OCI-M1 (cell line): ENCODE results near the gene ABO.
"Not testable (repeated sequence)": the region's sequence is repeated elsewhere in the genome, so short reads cannot be mapped to it uniquely, and the experiment has no call there.

Experiments used
- DNase-seq: peaks from one replicate; lab custom pipeline; 2025; lab: John Stamatoyannopoulos, UW

The ABO gene

DNA sequence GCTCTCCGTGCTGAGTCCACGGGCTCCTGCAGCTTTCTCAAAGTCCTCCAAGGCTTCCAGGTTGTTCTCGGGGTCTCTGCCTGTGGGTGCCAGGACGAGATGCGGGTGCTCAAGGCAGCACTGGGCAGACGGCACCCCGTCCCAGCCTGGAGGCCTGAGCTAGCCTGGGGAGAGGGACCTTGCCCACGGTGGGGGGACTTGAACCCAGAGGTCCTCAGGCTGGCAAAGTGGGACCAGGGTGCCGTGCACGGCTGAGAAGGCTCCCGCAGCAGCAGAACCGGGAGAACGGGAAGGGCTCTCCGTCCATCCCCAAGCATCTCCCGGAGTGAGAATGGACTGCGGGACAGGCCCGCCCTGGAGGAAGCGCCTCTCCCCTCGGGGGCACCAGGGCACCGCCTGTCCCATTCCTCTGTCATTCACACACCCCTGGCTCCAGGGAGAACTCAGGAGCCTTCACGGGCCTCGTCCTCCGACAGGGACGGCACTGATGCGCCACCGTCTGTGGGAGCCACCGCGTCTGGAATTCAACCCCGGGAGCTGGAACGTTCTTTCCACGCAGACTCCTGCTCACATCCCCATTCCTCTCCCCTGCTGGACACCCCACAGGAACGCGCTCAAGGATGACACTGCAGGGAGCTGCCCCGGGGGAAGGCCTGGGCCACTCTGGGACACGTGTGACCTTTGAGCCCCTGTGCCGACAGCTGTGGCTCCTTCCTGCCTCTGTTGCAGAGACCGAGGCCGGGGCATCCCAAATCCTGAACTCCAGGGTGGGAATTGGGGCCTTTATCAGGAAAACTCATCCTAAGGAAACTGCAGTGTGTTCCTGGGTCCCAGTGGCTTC is 49.6 kb downstream of the ABO start:
- no peak for DNase-seq

DNA sequence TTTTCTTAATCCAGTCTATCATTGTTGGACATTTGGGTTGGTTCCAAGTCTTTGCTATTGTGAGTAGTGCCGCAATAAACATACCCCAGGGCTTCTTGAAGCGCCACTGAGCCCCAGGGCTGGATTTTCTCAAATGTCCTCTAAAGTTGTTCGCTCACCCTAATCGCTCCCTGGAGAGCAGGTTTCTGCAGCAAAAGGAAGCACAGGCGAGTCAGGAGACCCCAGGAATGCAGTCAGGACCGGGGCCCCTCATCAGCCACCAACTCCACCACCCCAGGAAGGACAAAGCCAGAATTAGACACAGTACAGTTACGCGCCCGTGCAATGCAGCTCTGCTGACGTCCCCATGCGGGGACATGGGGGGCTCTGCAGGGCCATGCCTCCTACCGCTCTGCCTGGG is 50.2 kb downstream of the ABO start:
- no peak for DNase-seq

DNA sequence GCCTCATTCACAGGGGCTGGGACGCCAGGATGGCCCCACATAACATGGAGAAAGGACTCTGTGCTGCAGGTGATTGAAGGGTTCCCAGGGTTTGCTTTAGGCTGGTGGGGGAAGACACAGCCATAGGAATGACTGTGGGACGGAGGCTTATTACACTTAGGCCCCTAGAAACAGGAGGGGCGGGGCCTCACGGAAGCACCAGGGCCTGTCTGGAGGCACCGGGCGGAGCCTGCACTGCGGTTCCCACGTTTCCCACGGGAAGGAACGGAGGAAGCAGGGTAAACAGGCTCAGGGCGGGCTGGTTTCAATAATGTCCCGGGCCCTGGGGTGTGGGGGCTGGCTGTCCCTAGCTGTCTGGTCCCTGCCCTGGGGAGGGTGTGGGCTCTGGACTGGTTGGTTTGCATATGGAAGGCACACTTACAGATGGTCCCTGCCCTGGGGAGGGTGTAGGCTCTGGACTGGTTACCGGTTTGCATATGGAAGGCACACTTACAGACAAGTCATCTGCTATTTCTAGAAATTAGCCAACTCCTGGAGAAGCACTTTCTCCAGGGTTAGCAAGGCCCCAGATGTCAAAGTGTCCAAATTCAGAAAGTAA is 51.7 kb downstream of the ABO start:
- not testable (repeated sequence) for DNase-seq

DNA sequence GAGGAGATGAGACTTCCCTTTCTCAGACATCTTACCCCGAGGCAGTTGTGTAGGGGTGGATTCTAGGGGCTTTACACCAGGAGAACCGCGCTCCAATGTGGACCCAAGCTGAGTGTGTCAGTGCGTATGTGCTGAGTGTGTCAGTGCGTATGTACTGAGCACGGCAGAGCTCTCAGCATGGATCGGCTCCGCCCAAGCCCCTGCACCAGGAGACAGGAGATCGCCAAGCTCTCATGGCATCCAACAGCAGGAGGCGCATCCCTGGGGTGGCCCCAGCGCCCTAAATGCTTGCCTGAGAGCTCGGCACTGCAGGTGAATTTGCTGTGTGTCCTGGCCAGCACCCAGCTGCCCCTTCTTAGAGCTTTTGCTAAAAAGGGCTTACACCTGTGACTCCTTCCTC is 53.0 kb downstream of the ABO start:
- not testable (repeated sequence) for DNase-seq

DNA sequence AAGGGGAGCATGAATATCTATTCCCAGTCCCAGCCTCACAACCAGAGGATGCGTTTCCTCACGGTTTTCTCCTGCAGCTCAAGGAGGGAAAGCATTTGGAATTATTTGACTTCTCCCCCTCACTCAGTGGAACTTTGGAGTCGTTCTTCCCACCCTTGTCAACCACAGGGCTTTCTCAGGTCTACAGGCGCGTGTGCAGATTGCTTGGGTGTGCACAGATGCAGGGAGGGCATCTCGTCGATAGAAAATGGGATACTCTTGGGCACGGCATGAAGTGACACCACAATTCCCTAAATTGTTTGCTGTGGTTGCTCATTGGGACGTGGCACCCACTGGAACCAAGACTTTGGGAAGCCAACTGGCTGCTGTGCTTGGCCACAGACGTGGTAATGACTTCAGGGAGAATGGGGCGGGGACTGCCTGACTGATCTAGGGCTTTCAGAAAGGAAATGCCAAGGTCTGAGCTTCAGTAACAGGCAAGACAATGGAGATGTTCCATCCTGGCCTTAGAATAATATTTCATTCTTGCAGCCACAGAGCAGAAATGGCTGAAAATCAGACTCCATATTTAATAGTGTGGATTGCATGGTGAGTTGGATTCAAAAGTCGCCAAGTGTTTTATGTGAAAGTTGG is 53.7 kb downstream of the ABO start:
- DNase-seq: no peak

DNA sequence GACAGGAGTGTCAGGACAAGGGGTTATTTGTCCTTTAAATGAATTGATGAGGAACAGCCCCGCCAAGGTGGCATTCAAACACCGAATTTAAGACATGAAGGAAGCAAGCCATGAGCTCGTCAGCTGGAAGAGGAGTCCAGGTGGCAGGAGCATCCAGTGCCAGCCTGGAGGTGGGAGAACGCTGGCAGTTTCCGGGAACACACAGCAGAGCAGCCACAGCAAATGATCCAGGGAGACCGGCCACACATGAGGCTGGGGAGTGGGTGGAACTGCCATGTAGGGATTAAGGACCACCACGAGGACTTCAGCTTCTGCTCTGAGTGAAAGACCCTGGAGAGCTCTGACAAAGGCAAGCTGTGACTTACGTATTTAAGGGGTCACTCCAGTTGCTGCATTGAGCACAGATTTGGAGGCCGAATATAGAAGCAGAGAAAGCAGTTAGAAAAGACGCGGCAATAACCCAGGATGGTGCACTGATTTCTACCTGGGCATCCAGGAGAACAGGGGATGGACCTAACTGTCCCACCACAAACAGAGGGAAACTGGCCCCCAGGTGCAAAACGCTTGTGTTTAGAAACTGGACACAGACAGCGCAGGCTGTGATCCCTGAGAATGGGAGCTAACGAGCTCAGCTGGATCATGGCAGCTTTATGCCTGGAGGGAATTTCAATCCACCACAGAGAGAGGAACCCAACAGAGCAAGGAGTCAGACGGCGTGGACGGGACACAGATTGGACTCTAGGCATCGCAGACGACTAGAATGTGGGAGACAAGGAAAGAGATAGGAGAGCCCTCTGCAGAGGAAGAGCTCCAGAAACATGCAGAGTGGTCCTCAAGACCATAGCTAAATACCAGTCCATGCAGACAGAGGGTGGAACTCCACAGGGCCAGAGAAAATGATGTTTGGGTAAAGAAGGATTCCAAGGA is 56.7 kb downstream of the ABO start:
- DNase-seq: not testable (repeated sequence)

DNA sequence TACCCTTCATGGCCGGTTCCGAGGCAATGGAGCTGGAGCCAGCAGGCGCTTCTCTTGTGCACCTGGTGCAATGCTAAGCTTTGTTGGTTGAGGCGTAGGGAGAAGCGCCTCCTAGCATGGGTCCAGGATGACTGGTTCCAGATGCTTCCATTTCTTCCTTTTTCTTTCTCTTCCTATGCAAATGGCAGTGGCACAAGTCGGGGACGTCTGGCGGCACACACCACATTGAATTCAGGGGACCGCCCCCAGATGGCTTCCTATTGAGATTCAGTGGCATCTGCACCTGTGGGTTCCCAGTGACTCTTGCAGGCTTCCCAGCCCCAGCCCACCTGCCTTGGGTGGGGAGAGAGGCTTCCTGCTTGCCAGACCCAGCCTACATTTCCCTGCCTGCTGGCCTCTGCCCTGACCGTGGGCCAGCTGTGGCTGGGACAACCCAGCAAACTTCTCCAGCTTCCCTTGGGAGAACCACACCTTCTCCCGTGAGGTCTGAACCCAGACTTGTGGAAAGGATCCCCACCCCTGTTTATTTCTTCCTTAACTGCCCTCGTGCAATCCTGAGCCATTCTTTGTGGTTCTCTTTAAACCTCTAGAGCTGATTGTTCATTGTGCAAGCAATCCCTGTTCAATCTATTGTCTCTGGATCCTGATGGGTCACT is 57.5 kb downstream of the ABO start:
- DNase-seq: not testable (repeated sequence)

DNA sequence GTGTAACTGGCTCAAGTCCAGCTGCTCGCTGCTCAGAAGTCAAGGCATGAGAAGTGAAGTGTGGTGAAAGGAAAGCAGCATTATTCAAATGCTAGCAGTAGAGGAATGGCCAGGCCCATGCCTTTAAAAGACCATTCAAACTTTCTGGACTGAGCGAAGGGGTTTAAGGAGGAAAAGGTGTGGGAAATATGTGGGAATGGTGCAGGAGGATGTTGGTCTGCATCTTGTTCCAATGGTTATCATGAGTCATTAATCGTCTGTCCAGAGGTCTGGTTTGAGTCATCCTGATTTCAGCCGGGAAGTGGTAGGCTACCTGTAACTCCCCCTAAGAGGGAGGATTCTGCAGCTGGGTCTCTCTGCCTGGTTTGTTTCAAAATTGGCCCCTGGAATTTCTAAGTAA is 60.7 kb downstream of the ABO start:
- DNase-seq: not testable (repeated sequence)

DNA sequence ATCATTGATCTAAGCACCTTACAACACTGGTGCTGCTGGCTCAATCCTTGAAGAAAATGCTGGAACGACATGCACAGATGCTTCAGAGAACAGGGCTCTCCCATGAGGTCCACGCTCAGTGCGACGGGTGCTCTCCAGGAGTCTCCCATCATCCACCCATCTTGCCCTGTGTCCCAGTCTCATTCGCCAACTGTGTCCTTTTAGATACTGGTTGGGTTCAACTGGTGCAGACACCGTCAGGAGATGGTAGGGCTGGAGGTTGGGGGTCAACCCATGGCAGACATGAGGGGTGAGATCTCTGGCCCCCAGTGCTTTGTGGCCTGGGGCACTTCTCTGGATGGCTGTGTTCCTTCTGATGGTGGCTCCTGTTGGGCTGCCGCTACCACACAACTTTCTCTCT is 64.4 kb downstream of the ABO start:
- no peak for DNase-seq

DNA sequence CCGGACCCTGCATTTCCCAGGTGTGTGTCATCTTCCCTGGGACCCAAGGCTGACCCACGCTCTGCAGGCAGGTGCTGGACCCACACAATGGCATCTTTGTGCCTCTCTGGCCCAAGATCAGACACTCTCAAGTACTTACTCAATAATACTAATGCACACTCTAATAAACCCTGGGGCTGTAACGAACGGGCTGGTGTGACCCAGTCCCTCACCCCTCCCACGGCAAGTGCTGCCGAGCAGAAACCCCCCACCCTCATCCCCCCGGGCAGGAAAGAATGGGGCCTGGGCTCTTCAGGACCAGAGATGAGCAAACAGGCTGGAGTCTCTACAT is 64.8 kb downstream of the ABO start:
- DNase-seq: no peak

DNA sequence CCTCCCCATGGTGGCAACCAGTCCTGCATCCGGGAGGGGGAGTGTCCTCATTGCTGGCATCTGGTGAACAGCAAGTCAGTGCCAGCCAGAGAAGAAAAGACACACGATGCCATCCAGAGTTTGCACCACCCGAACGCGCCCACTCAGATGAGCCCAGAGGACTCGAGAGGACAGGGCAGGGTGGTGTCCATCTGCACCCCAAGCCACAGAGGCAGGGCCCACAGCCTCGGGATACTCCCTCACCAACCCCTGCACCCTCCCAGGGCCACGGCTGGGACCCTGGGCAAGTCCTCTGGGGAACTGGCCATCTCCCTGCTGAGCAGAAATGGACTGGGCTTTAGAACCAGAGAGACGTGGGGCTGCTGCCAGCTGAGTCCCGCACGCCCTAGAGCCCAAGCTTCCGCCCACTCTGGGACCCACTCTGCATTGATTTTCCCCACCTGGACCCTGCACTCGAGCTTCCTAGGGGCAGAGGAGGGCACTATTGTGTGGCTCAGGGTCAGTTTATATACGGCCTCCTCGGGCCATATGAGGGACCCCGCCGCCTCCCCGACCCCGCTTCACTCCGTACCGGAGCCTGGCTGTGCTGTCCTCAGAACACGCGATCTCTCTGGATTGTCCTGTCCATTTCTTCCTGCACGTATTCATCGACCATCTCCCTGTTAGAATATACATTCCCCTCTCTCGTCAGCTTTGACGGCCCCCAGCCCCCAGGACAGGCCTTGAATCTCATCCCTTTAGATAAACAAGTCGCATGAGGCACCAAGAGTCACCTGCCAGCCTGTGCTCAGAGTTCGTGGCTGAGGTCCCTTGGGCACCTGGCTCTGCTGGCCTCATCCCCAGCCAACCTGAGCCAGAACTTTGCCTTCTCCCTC is 65.4 kb downstream of the ABO start:
- not testable (repeated sequence) for DNase-seq

DNA sequence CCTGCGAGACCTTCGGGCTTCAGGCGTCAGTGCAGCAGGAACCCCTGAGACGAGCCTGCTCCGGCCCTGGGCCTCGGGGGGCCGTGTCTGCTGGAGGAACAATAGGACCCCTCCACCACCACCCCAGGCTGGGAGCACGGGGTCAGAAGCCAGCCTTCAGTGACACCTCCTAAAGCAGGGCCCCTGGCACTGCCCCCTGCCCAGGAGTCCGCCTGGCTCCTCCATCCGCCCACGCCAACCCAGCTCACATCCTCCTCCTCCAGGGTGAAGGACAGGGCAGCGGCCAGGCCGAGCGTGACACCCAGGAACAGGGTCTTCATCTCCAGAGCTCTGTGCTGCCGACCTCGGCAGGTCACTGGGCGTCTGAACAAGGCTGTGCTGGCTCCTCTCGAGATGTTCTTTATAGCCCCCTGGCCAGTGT is 66.1 kb downstream of the ABO start, which contains the start of gene OBP2B:
TSS of gene OBP2B (minus strand) at position 371 of the 421 bp plus-strand sequence. CDS start at position 320, 51 bp downstream.
- DNase-seq: not testable (repeated sequence)

DNA sequence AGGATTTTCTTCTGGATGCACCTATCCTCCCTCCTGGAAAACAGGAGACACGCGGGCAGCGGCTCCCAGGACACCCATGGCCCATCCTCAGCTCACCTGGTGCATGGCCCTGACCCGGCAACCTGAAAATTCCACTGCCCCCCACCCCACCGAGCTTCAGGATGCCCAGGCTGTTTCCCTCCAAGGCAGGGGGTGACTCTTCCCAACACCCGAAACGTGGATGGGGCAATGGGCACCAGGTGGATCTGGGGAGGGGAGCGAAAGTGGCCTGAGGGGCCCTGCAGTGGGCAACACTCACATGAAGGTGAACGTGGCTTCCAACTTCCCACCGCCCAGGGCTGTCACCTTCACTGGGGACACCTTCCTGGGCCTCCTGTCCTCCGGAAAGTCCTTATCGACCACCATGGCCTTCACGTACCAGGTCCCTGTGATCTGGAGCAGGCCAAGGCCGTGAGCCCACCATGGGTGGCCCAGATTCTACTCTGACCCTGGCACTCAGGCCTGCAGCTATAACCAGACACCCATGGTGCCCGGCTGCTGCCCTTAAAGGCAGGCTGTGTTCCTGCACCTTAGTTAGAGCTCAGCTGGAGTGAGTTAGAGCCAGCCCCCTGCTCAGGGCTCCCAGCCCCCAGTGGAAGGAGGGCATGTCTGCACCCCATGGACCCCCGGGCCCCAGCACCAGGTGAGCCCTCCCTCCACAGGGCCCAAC is 66.7 kb downstream of the ABO start:
- DNase-seq: not testable (repeated sequence)

DNA sequence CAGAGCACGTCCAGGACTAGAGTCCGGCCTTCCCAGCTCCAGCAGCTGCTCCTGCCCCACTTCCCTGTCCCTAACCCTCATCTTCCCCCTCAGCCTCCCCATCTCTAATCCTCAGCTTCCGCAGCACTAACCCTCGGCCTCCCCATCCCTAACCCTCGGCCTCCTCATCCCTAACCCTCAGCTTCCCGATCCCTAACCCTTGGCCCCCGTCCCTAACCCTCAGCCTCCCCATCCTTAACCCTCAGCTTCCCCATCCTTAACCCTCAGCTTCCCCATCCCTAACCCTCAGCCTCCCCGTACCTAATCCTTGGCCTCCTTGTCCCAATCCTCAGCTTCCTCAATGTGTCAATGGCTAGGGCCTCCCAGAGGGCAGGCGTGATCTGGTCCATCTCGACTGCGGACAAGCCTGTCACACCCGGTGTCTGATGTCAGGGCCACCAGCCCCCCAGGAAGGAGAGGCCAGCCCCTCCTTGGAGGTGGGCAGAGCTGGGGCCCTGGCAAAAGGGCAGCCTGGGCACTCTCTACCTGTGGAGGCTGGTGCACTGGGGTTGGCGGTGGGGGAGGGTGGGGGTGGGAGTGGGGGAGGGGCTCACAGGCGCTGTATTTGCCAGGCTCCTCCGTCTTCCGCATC is 67.3 kb downstream of the ABO start:
- DNase-seq: no peak

DNA sequence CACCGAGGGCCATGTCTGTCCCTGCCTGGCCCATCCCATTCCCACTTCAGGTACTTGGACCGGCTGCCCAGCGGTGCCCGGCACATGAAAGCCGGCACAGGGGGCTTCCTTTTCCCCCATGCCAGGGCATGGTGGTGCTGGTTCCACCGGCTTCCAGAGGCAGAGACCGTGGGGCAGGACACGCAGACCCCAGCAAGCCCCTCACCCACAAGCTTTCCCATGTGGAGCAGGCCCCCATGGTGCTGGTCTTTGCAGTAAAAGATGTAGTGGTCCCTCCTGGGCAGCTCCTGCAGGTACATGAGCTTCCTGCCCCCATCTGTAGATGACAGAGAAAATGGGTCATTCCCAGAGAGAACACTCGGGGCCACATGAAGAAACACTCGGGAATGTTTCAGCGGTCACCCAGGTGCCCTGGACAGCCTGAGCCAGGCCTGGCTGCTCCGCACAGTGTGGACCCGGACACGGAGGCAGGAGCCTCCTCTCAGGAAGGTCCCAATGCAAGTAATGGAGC is 67.9 kb downstream of the ABO start:
- no peak for DNase-seq

DNA sequence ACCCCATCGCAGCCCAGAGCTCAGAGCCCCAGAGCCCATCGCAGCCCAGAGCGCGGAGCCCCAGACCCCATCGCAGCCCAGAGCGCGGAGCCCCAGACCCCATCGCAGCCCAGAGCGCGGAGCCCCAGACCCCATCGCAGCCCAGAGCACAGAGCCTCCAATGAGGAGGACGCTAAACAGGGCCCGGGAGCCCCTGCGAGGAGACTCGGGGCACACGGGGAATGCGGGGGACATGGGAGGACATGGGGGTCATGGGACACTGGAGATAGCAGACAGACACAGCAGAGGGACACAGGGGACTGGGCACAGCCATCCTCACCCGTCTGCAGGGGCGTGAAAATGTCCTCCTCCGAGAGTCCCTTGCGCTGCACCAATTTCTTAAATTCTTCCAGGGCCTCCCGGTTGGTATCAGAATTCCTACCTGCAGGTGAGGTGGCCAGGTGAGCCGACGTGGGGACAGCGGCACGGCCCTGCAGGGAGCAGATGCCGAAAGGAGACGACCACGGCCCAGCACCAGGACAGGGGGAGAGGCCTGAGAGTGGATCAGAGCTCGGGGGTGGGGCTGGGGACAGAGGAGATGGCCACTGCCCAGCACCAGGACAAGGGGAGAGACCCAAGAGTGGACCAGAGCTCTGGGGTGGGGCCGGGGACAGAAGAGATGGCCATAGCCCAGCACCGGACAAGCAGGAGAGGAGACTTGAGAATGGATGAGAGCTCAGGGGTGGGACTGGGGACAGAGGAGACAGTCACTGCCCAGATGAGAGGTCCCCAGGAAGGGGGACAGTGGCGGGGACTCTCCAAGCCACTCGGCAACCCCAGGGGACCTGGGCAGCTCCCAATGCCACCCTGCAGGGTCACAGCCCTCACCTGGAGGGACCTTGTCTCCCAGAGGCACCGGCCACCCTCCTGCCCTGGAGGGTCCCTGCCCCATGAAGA is 68.7 kb downstream of the ABO start:
- DNase-seq: no peak

DNA sequence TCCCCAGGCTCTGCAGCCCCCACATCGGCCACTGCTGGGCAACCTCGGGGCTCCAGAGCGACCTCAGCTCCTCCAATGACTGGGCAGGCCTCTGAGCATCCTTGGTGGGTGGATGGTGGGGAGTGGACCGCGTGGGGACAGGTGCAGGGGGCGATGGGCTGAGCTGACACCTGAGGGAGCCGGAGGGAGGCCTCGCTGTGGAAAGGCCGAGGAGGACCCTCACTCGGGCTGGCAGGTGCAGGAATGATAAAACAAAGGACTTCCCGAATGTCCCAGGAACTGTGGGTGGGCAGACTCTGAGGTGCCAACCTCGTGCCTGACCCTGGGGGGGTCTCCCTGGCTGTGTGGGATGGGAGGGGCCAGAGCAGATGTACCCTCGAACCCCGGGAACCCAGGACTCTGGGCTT is 69.5 kb downstream of the ABO start:
- DNase-seq: not testable (repeated sequence)
